Stimulated activated CD4-positive, alpha-beta T cell treated with anti-CD3 and anti-CD28 coated beads, Interleukin-1b, Interleukin-23, amount 100 ng/mL, for 4 hours (primary cell): ENCODE results near the gene RAB5B.
"Not testable (repeated sequence)": the region's sequence is repeated elsewhere in the genome, so short reads cannot be mapped to it uniquely, and the experiment has no call there.

Experiments used
- DNase-seq, 2 donors: peaks; one replicate each; pipeline ENCODE4 v3.0.0-alpha.2; 2020; ENCODE audit warnings: low read depth in 2 of 2

The RAB5B gene

GRCh38 chr12:56014205-56014604, 40.3 kb downstream of the RAB5B start:
- no peak for DNase-seq

- no peak for DNase-seq
These were observed 43.3 kb downstream of the RAB5B start for GRCh38 chr12:56017181-56017580.

GRCh38 chr12:56018356-56018755, 44.5 kb downstream of the RAB5B start:
- no peak for DNase-seq

- no peak for DNase-seq
These were observed 46.7 kb downstream of the RAB5B start, which contains the start of gene IKZF4 for GRCh38 chr12:56020423-56021184. Gene IKZF4 (plus strand): TSS chr12:56021043. CDS start chr12:56021494, 451 bp downstream.

- no peak for DNase-seq
These were observed 48.1 kb downstream of the RAB5B start for GRCh38 chr12:56021889-56022497.

GRCh38 chr12:56028511-56029165, 54.8 kb downstream of the RAB5B start:
- DNase-seq: no peak

- no peak for DNase-seq
These were observed 55.3 kb downstream of the RAB5B start for GRCh38 chr12:56029166-56029519.

GRCh38 chr12:56029666-56030293, 55.9 kb downstream of the RAB5B start:
- DNase-seq: no peak

GRCh38 chr12:56031987-56032386, 58.1 kb downstream of the RAB5B start:
- no peak for DNase-seq

- no peak for DNase-seq
These were observed 60.9 kb downstream of the RAB5B start for GRCh38 chr12:56034586-56035332.

- DNase-seq: no peak
These were observed 63.3 kb downstream of the RAB5B start for GRCh38 chr12:56037161-56037560.

- DNase-seq: no peak
These were observed 64.3 kb downstream of the RAB5B start for GRCh38 chr12:56038022-56038655.

GRCh38 chr12:56040151-56040550, 66.3 kb downstream of the RAB5B start:
- no peak for DNase-seq

GRCh38 chr12:56040963-56041551, 67.2 kb downstream of the RAB5B start:
- DNase-seq: no peak

- DNase-seq: peak; percentile 76 to 84
These were observed 67.9 kb downstream of the RAB5B start, which contains the start of gene RPS26 for GRCh38 chr12:56041552-56042429. Gene RPS26 (plus strand): TSS chr12:56041918. CDS start chr12:56042167, 249 bp downstream.

GRCh38 chr12:56042430-56042813, 68.5 kb downstream of the RAB5B start:
- not testable (repeated sequence) for DNase-seq

GRCh38 chr12:56042843-56043242, 69.0 kb downstream of the RAB5B start:
- DNase-seq: no peak
